HepG2 (cell line): Measurements from ENCODE around the gene MYO10. TPM values are rescaled to one million over a fixed set of nuclear protein-coding genes. Genes with fewer than 3 reads are reported as not detected.
A peak's percentile ranks its signal among the peaks of the same experiment; 100 is the strongest.

ENCODE experiments used
- ATAC-seq: fragments of 200-7000 bp; cut with Tn5 transposase; 3 replicates; pipeline ENCODE4 v1.9.1; 2020; ENCODE audit warnings: mild to moderate bottlenecking, moderate library complexity
- BruUV-seq: library from RNA; stranded (reverse); fragments of 400-500 nt; replicated peaks from 2 replicates; lab custom pipeline; 2021; lab: Mats Ljungman, UMichigan
- CTCF ChIA-PET: fragments of 300-600 bp; formaldehyde crosslinking; extraction: SDS; loops from one replicate; lab custom pipeline; 2021; ENCODE audit warnings: low total read pairs, inconsistent platforms, low intra/inter-chr PET ratio; lab: Yijun Ruan, JAX
- POLR2A ChIA-PET: fragments of 350-600 bp; sonication (Branson Sonifier 250); formaldehyde crosslinking; loops from one replicate; lab custom pipeline; 2020; ENCODE audit warnings: antibody characterized with exemption, inconsistent platforms; lab: Yijun Ruan, JAX
- DNase-seq: peaks from one replicate; pipeline ENCODE4 v3.0.0-alpha.2; 2015; ENCODE audit warnings: low spot score
- FAIRE-seq: peaks from 3 replicates; lab custom pipeline; 2011; peaks lifted over from hg19 to GRCh38; lab: Jason Lieb, UNC
- H2AFZ ChIP-seq: one replicate; pipeline ENCODE4 v1.6.1; 2011; ENCODE audit warnings: low read length, inconsistent platforms
- H3K27ac ChIP-seq: fragments of 300-600 bp; 3 replicates; pipeline ENCODE4 v1.8.0; 2011; ENCODE audit warnings: mixed run types, mild to moderate bottlenecking, mixed read lengths, low read length, inconsistent platforms; ENCODE audit not compliant: insufficient read depth; ENCODE audit errors: extremely low read length
- H3K27me3 ChIP-seq, 2 experiments: fragments of 200-600 bp in 1 of 2; 2 replicates in 1 of 2; 3 replicates in 1 of 2; pipeline versions ENCODE4 v1.6.0 to v1.8.0; 2011; ENCODE audit warnings: low read length in 2 of 2, mild to moderate bottlenecking in 2 of 2, moderate library complexity in 2 of 2, inconsistent platforms in 1 of 2; ENCODE audit not compliant: insufficient read depth in 2 of 2, control insufficient read depth in 1 of 2
- H3K36me3 ChIP-seq, 2 experiments: fragments of 200-600 bp in 1 of 2; replicated peaks in 1 of 2; 2 replicates in 1 of 2; 3 replicates in 1 of 2; pipeline versions ENCODE4 v1.5.1 to v1.8.0; 2011; ENCODE audit warnings: low read length in 2 of 2, inconsistent platforms in 1 of 2; ENCODE audit not compliant: insufficient read depth in 2 of 2, control insufficient read depth in 1 of 2
- H3K4me1 ChIP-seq: 2 replicates; pipeline ENCODE4 v1.5.1; 2012; ENCODE audit warnings: low read length, inconsistent platforms; ENCODE audit not compliant: insufficient read depth
- H3K4me2 ChIP-seq: 2 replicates; pipeline ENCODE4 v1.6.0; 2011; ENCODE audit warnings: low read depth, low read length, inconsistent platforms
- H3K4me3 ChIP-seq, 3 experiments: fragments of 200-600 bp in 1 of 3; sonication (generic), shearing (Covaris generic) in 1 of 3; replicated peaks in 1 of 3; 2 replicates each; pipeline ENCODE4 v1.5.1; 2011 to 2016; ENCODE audit warnings: low read length in 3 of 3, inconsistent platforms in 2 of 3, low read depth in 2 of 3, mild to moderate bottlenecking in 2 of 3, control low read depth in 1 of 3, mixed read lengths in 1 of 3; ENCODE audit not compliant: insufficient read depth in 1 of 3
- H3K79me2 ChIP-seq: one replicate; pipeline ENCODE4 v1.6.1; 2011; ENCODE audit warnings: low read length, inconsistent platforms; ENCODE audit not compliant: insufficient read depth
- H3K9ac ChIP-seq: 2 replicates; pipeline ENCODE4 v1.6.0; 2011; ENCODE audit warnings: mild to moderate bottlenecking, low read depth, low read length, inconsistent platforms; ENCODE audit not compliant: insufficient read depth
- H3K9me3 ChIP-seq: 2 replicates; pipeline ENCODE4 v1.5.1; 2012; ENCODE audit warnings: mild to moderate bottlenecking, low read length
- H4K20me1 ChIP-seq: 2 replicates; pipeline ENCODE4 v1.6.0; 2011; ENCODE audit warnings: inconsistent platforms, mild to moderate bottlenecking, low read length, moderate library complexity; ENCODE audit not compliant: insufficient read depth
- CHD4 ChIP-seq: fragments of 200-600 bp; sonication (generic); IDR thresholded peaks from 2 replicates; pipeline ENCODE4 v1.7.0; 2017; ENCODE audit warnings: mild to moderate bottlenecking, low read length, borderline replicate concordance
- FOXA1 ChIP-seq, 2 experiments: fragments of 450-650 bp in 1 of 2; sonication (generic) in 1 of 2; formaldehyde crosslinking in 1 of 2; IDR thresholded peaks; 2 replicates each; pipeline versions ENCODE4 v1.4.0 to v1.6.1; 2016 to 2020; ENCODE audit warnings: missing genetic modification reagents in 1 of 2
- KAT2B ChIP-seq: fragments of 150-350 bp; IDR thresholded peaks from 2 replicates; pipeline ENCODE4 v1.6.1; 2014; ENCODE audit warnings: low read depth, low read length, borderline replicate concordance
- MIER3 ChIP-seq: IDR thresholded peaks from 2 replicates; pipeline ENCODE4 v1.6.1; 2016; ENCODE audit warnings: missing compliant biosample characterization, borderline replicate concordance
- TFAP4 ChIP-seq: sonication (generic); IDR thresholded peaks from 2 replicates; pipeline ENCODE4 v1.6.1; 2016; ENCODE audit warnings: low read depth, borderline replicate concordance
- ZNF224 ChIP-seq: sonication (generic); formaldehyde crosslinking; IDR thresholded peaks from 2 replicates; pipeline ENCODE4 v1.5.0; 2020; ENCODE audit warnings: mild to moderate bottlenecking, missing genetic modification reagents
- ZNF577 ChIP-seq: sonication (generic); formaldehyde crosslinking; IDR thresholded peaks from 2 replicates; pipeline ENCODE4 v1.4.0; 2020; ENCODE audit warnings: mild to moderate bottlenecking, low read depth, missing genetic modification reagents, borderline replicate concordance
- WGBS: methylation state at CpG from one replicate; pipeline ENCODE4 v1.1.6; 2017; ENCODE audit warnings: low lambda C conversion rate; 5-methylcytosine and 5-hydroxymethylcytosine counted together
- in situ Hi-C: cut with HindIII; loops from 2 replicates; pipeline ENCODE4 v1.10.0; 2017; ENCODE audit warnings: low pct_unique_long_range_greater_than_20kb; ENCODE audit not compliant: extremely low pct_ligation_motif_present
- intact Hi-C: fragments of 100-400 bp; cut with micrococcal nuclease; formaldehyde crosslinking; loops from one replicate; pipeline ENCODE4 v1.10.0; 2022; ENCODE audit not compliant: unreplicated experiment
- polyA plus RNA-seq, 8 experiments: library from polyadenylated mRNA; depleted of rRNA in 3 of 8; stranded (reverse) in 7 of 8; unstranded in 1 of 8; fragments of >200 nt; fragmentation: Illumina TruSeq in 4 of 8; extraction: Trizol in 4 of 8; gene quantifications; 2 replicates each; pipeline versions ENCODE4 v1.2.1 to v1.2.3, GENCODE V29; 2011 to 2016; ENCODE audit warnings: low read depth in 4 of 8, missing spikeins in 1 of 8, mixed read lengths in 1 of 8; ENCODE audit not compliant: insufficient read depth in 1 of 8
- total RNA-seq, 5 experiments: library from RNA; depleted of rRNA; stranded (reverse); fragments of >200 nt; fragmentation: Illumina TruSeq; extraction: Trizol; gene quantifications; 2 replicates each; pipeline ENCODE4 v1.2.3, GENCODE V29; 2016; ENCODE audit warnings: low read depth in 1 of 5

The MYO10 gene
- total and polyA plus RNA-seq, 2 of the 13 experiments (the other 11 are each of a cell fraction or from before 2014, with no cell fraction given), result 4.5 to 14.0 TPM

GRCh38 chr5:16936989-16937438 is 926 bp upstream of the MYO10 start:
- Histone ChIP-seq H2AFZ (no peak overlapping the region), H3K27ac (no peak overlapping the region), H3K9ac (no peak overlapping the region), H3K79me2 (no peaks in the 10 kb centered on the region), H3K4me3 (no peak overlapping the region), H4K20me1 (no peaks in the 10 kb centered on the region; the same call in 1 of the 2 replicates), H3K27me3 (peaks cover 5 to 37% of the 10 kb centered on the region in 2 experiments; a peak in 3 of 5 replicates), H3K9me3 (no peaks in the 10 kb centered on the region), H3K4me2 (peak overlapping the region; percentile 61; the same call in 1 of the 2 replicates), H3K4me1 (peaks cover 18% of the 10 kb centered on the region), H3K36me3 (no peaks in the 10 kb centered on the region)
- no TSS peak for BruUV-seq
- no peak for ATAC-seq
- no peak for DNase-seq
- ChIA-PET POLR2A (no interaction called here), CTCF (no interaction called here)
- intact Hi-C loops (no loop called here), in situ Hi-C loops (loop anchor here (10.0 kb wide), 1 partner anchor 248 kb away; no protein-coding TSS in a partner anchor)
- TF ChIP-seq ZNF577 (no peak), TFAP4 (no peak), FOXA1 (IDR thresholded peaks at IDR 0.05) (no peak), FOXA1 (CRISPR knock-in tag; IDR thresholded peaks at IDR 0.05) (no peak), CHD4 (no peak), MIER3 (CRISPR knock-in tag) (no peak), ZNF224 (CRISPR knock-in tag) (no peak), KAT2B (no peak)
- WGBS, result 6% methylated on average over 10 of the region's 11 CpGs
- FAIRE-seq, result no peak
